Peyer's patch (tissue), 4 donors: ENCODE data around the gene SH3RF1.

Experiments
- POLR2A ChIP-seq, 2 donors: fragments of 450-650 bp; IDR thresholded peaks; one replicate each; pipeline ENCODE4 v1.5.1; 2017; ENCODE audit warnings: antibody characterized with exemption in 2 of 2, mild to moderate bottlenecking in 2 of 2, moderate library complexity in 2 of 2
- TF ChIP-seq, protein P1 (sequence below), 6 experiments: fragments of 450-650 bp in 4 of 6; fragments of 200-600 bp in 2 of 6; sonication (generic) in 1 of 6; IDR thresholded peaks; one replicate each; pipeline ENCODE4 v1.5.1; 2017 to 2019; ENCODE audit warnings: antibody characterized with exemption in 6 of 6, mild to moderate bottlenecking in 3 of 6, moderate library complexity in 1 of 6

DNA sequence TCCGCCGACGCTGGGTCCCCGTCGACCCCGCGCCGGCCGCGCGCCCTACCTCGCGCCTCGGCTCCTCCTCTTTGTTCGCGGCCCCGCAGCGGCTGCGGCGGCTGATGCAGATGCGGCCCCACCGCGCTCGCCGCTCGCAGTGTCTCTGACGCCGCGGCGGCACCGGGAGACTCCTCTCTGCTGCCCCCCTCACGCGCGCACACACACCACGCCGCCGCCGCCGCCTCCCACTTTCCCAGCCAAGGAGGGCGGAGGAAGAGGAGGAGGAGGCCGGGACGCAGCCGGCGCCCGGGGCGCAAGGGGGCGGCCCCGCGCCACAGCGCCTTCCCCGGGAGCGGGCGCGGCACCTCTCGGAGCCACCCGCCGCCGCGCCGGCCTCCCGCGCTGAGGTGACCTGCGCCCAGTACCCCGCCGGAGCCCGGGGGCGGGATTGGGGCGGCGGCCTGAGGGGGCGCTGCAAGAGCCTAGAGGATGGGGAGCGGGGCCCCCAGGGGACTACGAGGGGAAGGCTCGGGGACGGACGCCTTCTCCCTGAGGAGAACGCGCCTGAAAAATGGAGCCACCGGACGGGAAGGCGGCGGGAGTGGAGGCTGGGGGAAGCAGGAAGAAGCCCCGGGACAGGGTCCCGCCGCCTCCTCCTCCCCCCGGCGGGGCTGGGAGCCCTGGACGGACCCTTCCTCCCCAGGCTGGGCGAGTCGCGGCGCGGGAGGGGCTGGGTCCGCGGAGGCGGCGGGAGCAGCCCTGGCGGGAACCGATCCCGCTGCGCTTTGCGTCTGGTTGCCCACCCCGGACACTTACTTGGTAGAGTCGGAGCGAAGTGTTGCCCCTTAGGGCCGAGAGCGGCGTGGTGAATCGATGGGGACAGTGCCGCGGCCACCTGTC is at the start of gene SH3RF1:
- TF ChIP-seq, protein P1, sequence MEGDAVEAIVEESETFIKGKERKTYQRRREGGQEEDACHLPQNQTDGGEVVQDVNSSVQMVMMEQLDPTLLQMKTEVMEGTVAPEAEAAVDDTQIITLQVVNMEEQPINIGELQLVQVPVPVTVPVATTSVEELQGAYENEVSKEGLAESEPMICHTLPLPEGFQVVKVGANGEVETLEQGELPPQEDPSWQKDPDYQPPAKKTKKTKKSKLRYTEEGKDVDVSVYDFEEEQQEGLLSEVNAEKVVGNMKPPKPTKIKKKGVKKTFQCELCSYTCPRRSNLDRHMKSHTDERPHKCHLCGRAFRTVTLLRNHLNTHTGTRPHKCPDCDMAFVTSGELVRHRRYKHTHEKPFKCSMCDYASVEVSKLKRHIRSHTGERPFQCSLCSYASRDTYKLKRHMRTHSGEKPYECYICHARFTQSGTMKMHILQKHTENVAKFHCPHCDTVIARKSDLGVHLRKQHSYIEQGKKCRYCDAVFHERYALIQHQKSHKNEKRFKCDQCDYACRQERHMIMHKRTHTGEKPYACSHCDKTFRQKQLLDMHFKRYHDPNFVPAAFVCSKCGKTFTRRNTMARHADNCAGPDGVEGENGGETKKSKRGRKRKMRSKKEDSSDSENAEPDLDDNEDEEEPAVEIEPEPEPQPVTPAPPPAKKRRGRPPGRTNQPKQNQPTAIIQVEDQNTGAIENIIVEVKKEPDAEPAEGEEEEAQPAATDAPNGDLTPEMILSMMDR (IDR thresholded peaks at IDR 0.05), result peak in 5 of 6 experiments; percentile 15 to 61 (median 46)
- TF ChIP-seq POLR2A (IDR thresholded peaks at IDR 0.05), result peak; percentile 87 to 91
